HG03045 (cell line): Measurements from ENCODE around the gene OR8D2.

ENCODE experiments used
- ATAC-seq: cut with Tn5 transposase; IDR thresholded peaks from one replicate; pipeline ENCODE4 v1.9.1; 2021; ENCODE audit warnings: mild to moderate bottlenecking, moderate library complexity; ENCODE audit not compliant: unreplicated experiment

OR8D2 gene

GRCh38 chr11:124320097-124320496 lies at the start of gene OR8D2:
OR8D2 (minus strand) TSS chr11:124320197; CDS start chr11:124320197, 0 bp downstream.
- ATAC-seq = no peak

GRCh38 chr11:124359566-124359965 lies 39.6 kb upstream of the OR8D2 start:
- ATAC-seq = no peak

GRCh38 chr11:124346311-124346955 lies 26.4 kb upstream of the OR8D2 start:
- ATAC-seq = no peak

- no peak for ATAC-seq
These were observed 24.3 kb upstream of the OR8D2 start for GRCh38 chr11:124344346-124344745.

- ATAC-seq = no peak
These were observed 20.1 kb upstream of the OR8D2 start for GRCh38 chr11:124340142-124340447.

- no peak for ATAC-seq
These were observed 19.6 kb upstream of the OR8D2 start for GRCh38 chr11:124339396-124340141.

- ATAC-seq = no peak
These were observed 11.9 kb upstream of the OR8D2 start for GRCh38 chr11:124331873-124332272.

GRCh38 chr11:124329787-124330478 lies 9.9 kb upstream of the OR8D2 start:
- peak; percentile 64 for ATAC-seq

GRCh38 chr11:124327775-124328174 lies 7.8 kb upstream of the OR8D2 start:
- no peak for ATAC-seq

GRCh38 chr11:124322356-124322755 lies 2.4 kb upstream of the OR8D2 start:
- ATAC-seq = no peak

- ATAC-seq = no peak
These were observed 4.9 kb downstream of the OR8D2 start for GRCh38 chr11:124315052-124315451.

- no peak for ATAC-seq
These were observed 6.1 kb downstream of the OR8D2 start, which contains the start of gene OR8D1 for GRCh38 chr11:124313849-124314248. OR8D1 (minus strand) TSS chr11:124313949; CDS start chr11:124310766, 3,183 bp downstream.

- no peak for ATAC-seq
These were observed 6.9 kb downstream of the OR8D2 start for GRCh38 chr11:124313131-124313530.

GRCh38 chr11:124311670-124312069 lies 8.3 kb downstream of the OR8D2 start:
- ATAC-seq = no peak

GRCh38 chr11:124311269-124311668 lies 8.7 kb downstream of the OR8D2 start:
- ATAC-seq = no peak

GRCh38 chr11:124310721-124311120 lies 9.3 kb downstream of the OR8D2 start:
- no peak for ATAC-seq

GRCh38 chr11:124307093-124307492 lies 12.9 kb downstream of the OR8D2 start:
- no peak for ATAC-seq

GRCh38 chr11:124302347-124303125 lies 17.5 kb downstream of the OR8D2 start:
- no peak for ATAC-seq

- no peak for ATAC-seq
These were observed 18.4 kb downstream of the OR8D2 start for GRCh38 chr11:124301548-124301947.

- ATAC-seq = no peak
These were observed 22.1 kb downstream of the OR8D2 start for GRCh38 chr11:124297921-124298320.

- no peak for ATAC-seq
These were observed 24.0 kb downstream of the OR8D2 start for GRCh38 chr11:124296016-124296415.
